Nephron progenitor cell (in vitro differentiated cells): ENCODE data around the gene GRIK2.
A peak's percentile ranks its signal among the peaks of the same experiment; 100 is the strongest.

Experiments
- DNase-seq: peaks from one replicate; pipeline ENCODE4 v3.0.0; 2021
- H3K27ac Mint-ChIP-seq: 2 replicates; pipeline ENCODE4 v1.8.0; 2021; ENCODE audit warnings: mild to moderate bottlenecking, moderate library complexity, mixed read lengths
- H3K27me3 Mint-ChIP-seq: 2 replicates; pipeline ENCODE4 v1.8.0; 2021; ENCODE audit warnings: mild to moderate bottlenecking, low read depth, mixed read lengths; ENCODE audit not compliant: poor library complexity
- H3K36me3 Mint-ChIP-seq: 2 replicates; pipeline ENCODE4 v1.8.0; 2021; ENCODE audit warnings: low read depth, mixed read lengths
- H3K4me1 Mint-ChIP-seq: 2 replicates; pipeline ENCODE4 v1.8.0; 2021; ENCODE audit warnings: mixed read lengths
- H3K4me3 Mint-ChIP-seq: 2 replicates; pipeline ENCODE4 v1.8.0; 2021; ENCODE audit warnings: mild to moderate bottlenecking, moderate library complexity, mixed read lengths
- H3K9me3 Mint-ChIP-seq: 2 replicates; pipeline ENCODE4 v1.8.0; 2021; ENCODE audit warnings: mild to moderate bottlenecking, moderate library complexity, mixed read lengths
- TF ChIP-seq, protein P1 (sequence below): fragments of 200-600 bp; sonication (generic); IDR thresholded peaks from 2 replicates; pipeline ENCODE4 v1.5.0; 2021; ENCODE audit warnings: antibody characterized with exemption

GRIK2 gene

GRCh38 chr6:101392586-101393230 lies 800 bp upstream of the GRIK2 start:
- peak overlapping the region; percentile 90 for H3K4me3 Mint-ChIP-seq
- peak overlapping the region; percentile 68 for H3K27ac Mint-ChIP-seq
- H3K36me3 Mint-ChIP-seq, result no peaks in the 10 kb centered on the region
- H3K27me3 Mint-ChIP-seq, result peaks cover 62% of the 10 kb centered on the region
- peak; percentile 26 for DNase-seq
- no peaks in the 10 kb centered on the region for H3K9me3 Mint-ChIP-seq
- TF ChIP-seq, protein P1, sequence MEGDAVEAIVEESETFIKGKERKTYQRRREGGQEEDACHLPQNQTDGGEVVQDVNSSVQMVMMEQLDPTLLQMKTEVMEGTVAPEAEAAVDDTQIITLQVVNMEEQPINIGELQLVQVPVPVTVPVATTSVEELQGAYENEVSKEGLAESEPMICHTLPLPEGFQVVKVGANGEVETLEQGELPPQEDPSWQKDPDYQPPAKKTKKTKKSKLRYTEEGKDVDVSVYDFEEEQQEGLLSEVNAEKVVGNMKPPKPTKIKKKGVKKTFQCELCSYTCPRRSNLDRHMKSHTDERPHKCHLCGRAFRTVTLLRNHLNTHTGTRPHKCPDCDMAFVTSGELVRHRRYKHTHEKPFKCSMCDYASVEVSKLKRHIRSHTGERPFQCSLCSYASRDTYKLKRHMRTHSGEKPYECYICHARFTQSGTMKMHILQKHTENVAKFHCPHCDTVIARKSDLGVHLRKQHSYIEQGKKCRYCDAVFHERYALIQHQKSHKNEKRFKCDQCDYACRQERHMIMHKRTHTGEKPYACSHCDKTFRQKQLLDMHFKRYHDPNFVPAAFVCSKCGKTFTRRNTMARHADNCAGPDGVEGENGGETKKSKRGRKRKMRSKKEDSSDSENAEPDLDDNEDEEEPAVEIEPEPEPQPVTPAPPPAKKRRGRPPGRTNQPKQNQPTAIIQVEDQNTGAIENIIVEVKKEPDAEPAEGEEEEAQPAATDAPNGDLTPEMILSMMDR, result no peak
- H3K4me1 Mint-ChIP-seq, result peaks cover 47% of the 10 kb centered on the region

- H3K27me3 Mint-ChIP-seq, result peaks cover 68% of the 10 kb centered on the region
- H3K4me3 Mint-ChIP-seq, result peak overlapping the region; percentile 90
Observed at GRCh38 chr6:101393829-101394251, 332 bp downstream of the GRIK2 start.

GRCh38 chr6:101394936-101395335 lies 1.4 kb downstream of the GRIK2 start:
- Mint-ChIP-seq H3K4me3 (peak overlapping the region; percentile 90), H3K27me3 (peaks cover 78% of the 10 kb centered on the region), H3K27ac (no peak overlapping the region), H3K36me3 (no peaks in the 10 kb centered on the region), H3K9me3 (no peaks in the 10 kb centered on the region), H3K4me1 (peaks cover 58% of the 10 kb centered on the region)
- no peak for DNase-seq
- TF ChIP-seq, protein P1, result no peak

More at GRCh38 chr6:101393829-101394251, 332 bp downstream of the GRIK2 start:
- DNase-seq, result no peak
- Mint-ChIP-seq H3K36me3 (no peaks in the 10 kb centered on the region), H3K9me3 (no peaks in the 10 kb centered on the region), H3K27ac (peak overlapping the region; percentile 42), H3K4me1 (peaks cover 53% of the 10 kb centered on the region)
- TF ChIP-seq, protein P1, result no peak

- Mint-ChIP-seq H3K27me3 (peaks cover 82% of the 10 kb centered on the region), H3K4me3 (no peak overlapping the region), H3K9me3 (no peaks in the 10 kb centered on the region), H3K4me1 (peaks cover 58% of the 10 kb centered on the region), H3K27ac (no peak overlapping the region), H3K36me3 (no peaks in the 10 kb centered on the region)
- TF ChIP-seq, protein P1, result no peak
- no peak for DNase-seq
Observed at GRCh38 chr6:101395345-101395744, 1.8 kb downstream of the GRIK2 start.

DNA sequence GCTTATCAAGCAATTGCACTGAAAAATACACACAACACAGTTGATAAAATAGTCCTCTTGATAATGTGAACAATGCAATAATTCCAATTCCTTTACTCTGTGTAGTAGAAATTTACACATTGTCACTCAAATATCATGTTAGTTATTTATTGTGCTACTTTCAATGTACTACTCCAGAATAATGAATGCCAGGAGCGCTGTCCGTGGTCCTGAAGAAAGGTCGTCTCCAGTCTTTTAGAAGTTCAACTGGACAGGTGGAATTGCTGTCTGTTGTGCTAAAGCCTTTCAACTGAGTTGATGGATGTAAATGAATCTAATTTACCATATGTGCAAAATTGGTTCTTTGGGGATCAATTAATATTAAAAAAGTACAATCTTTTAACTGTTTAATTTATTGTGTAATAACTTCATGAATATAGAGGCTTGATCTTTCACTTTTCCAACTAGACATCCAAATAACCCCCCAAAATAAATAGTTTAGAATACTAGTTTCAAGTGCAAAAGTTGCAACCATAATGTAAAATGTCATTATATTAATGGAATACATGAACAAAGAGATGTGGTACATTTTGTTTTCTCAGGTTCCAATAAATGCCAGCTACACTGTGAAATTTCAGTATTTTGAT lies 3.2 kb downstream of the GRIK2 start:
- no peaks in the 10 kb centered on the region for H3K9me3 Mint-ChIP-seq
- TF ChIP-seq, protein P1, result no peak
- peaks cover 79% of the 10 kb centered on the region for H3K27me3 Mint-ChIP-seq
- no peaks in the 10 kb centered on the region for H3K36me3 Mint-ChIP-seq
- no peak overlapping the region for H3K27ac Mint-ChIP-seq
- peaks cover 59% of the 10 kb centered on the region for H3K4me1 Mint-ChIP-seq
- DNase-seq, result peak; percentile 94
- no peak overlapping the region for H3K4me3 Mint-ChIP-seq

- TF ChIP-seq, protein P1, result peak; percentile 35
- no peak overlapping the region for H3K4me3 Mint-ChIP-seq
- no peak overlapping the region for H3K27ac Mint-ChIP-seq
- DNase-seq, result no peak
- no peaks in the 10 kb centered on the region for H3K9me3 Mint-ChIP-seq
- peaks cover 59% of the 10 kb centered on the region for H3K4me1 Mint-ChIP-seq
- H3K36me3 Mint-ChIP-seq, result no peaks in the 10 kb centered on the region
- peaks cover 74% of the 10 kb centered on the region for H3K27me3 Mint-ChIP-seq
Observed at GRCh38 chr6:101397199-101397598, 3.7 kb downstream of the GRIK2 start.
